ENCODE results near the gene INPP5B. TPM values are rescaled to one million over a fixed set of nuclear protein-coding genes. Genes with fewer than 3 reads are reported as not detected.

INPP5B gene
- total RNA-seq (2014; rRNA removed; shearing (Covaris generic)), result 24.4 and 34.3 TPM in 2 replicates
- polyA plus RNA-seq (2016; fragmentation: Nextera tagmentation; extraction: Ambion mirVana), result 9.8 and 10.0 TPM in 2 replicates

GRCh38 chr1:37946703-37947360, at the start of gene INPP5B:
INPP5B (minus strand) TSS chr1:37947053; CDS start chr1:37946308, 745 bp downstream.
- Histone ChIP-seq H3K27me3 (replicated peaks; ENCODE audit: insufficient read depth) (no peaks in the 10 kb centered on the region), H3K4me3 (peak within 1 kb of the TSS; percentile 91), H3K9me2 (ENCODE audit: insufficient read depth) (no peaks in the 10 kb centered on the region), H2AFZ (peak within 1 kb of the TSS; percentile 91), H3K36me3 (ENCODE audit: low read depth) (0 out of 2 replicates have a peak, but pooled peaks cover 4% of the 10 kb centered on the region), H3K9ac (peak within 1 kb of the TSS; percentile 97), H3K4me1 (ENCODE audit: insufficient read depth) (peaks cover 22% of the 10 kb centered on the region), H3F3A (ENCODE audit: insufficient read depth) (no peaks in the 10 kb centered on the region), H3K4me2 (ENCODE audit: unreplicated experiment) (peak within 1 kb of the TSS; percentile 99), H3K27ac (peak within 1 kb of the TSS; percentile 97), H3K9me3 (ENCODE audit: low read depth) (no peaks in the 10 kb centered on the region), H4K20me1 (ENCODE audit: insufficient read depth) (no peaks in the 10 kb centered on the region), H3K79me2 (ENCODE audit: insufficient read depth) (peaks cover 13% of the 10 kb centered on the region)
- 1 to 3% methylated on average over 11 of the region's 11 CpGs for WGBS, 2 experiments (ENCODE audit: low coverage in 1 of 2, low lambda C conversion rate in 2 of 2, missing lambda C conversion rate in 2 of 2)
- TF ChIP-seq EZH2phosphoT487 (IDR thresholded peaks at IDR 0.05; ENCODE audit: insufficient read depth, low read depth) (no peak), EZH2 (IDR thresholded peaks at IDR 0.05; ENCODE audit: insufficient read depth, poor library complexity, severe bottlenecking) (no peak)
- DNase-seq, result peak; percentile 92
- in situ Hi-C loops (cut with MboI), result no loop called here

- no peak for TF ChIP-seq EZH2 (IDR thresholded peaks at IDR 0.05; ENCODE audit: insufficient read depth, poor library complexity, severe bottlenecking)
- TF ChIP-seq EZH2phosphoT487 (IDR thresholded peaks at IDR 0.05; ENCODE audit: insufficient read depth, low read depth), result no peak
- Histone ChIP-seq H3K9me2 (ENCODE audit: insufficient read depth) (no peaks in the 10 kb centered on the region), H3K36me3 (ENCODE audit: low read depth) (peaks cover 6% of the 10 kb centered on the region), H3K27ac (peak overlapping the region; percentile 70), H3F3A (ENCODE audit: insufficient read depth) (peaks cover 45% of the 10 kb centered on the region), H3K4me1 (ENCODE audit: insufficient read depth) (peaks cover 34% of the 10 kb centered on the region), H3K27me3 (replicated peaks; ENCODE audit: insufficient read depth) (no peaks in the 10 kb centered on the region), H3K9ac (peak overlapping the region; percentile 76), H3K9me3 (ENCODE audit: low read depth) (no peaks in the 10 kb centered on the region), H3K4me2 (ENCODE audit: unreplicated experiment) (peak overlapping the region; percentile 73), H3K79me2 (ENCODE audit: insufficient read depth) (peaks cover 31% of the 10 kb centered on the region), H4K20me1 (ENCODE audit: insufficient read depth) (no peaks in the 10 kb centered on the region), H3K4me3 (peak overlapping the region; percentile 75), H2AFZ (peak overlapping the region; percentile 80)
- peak; percentile 97 for DNase-seq
- WGBS, 2 experiments (ENCODE audit: low coverage in 1 of 2, low lambda C conversion rate in 2 of 2, missing lambda C conversion rate in 2 of 2), result 1% methylated on average over 29 to 33 of the region's 46 CpGs
- in situ Hi-C loops (cut with MboI), result no loop called here
Measured at GRCh38 chr1:37995751-37996345, 49.0 kb upstream of the INPP5B start.

DNA sequence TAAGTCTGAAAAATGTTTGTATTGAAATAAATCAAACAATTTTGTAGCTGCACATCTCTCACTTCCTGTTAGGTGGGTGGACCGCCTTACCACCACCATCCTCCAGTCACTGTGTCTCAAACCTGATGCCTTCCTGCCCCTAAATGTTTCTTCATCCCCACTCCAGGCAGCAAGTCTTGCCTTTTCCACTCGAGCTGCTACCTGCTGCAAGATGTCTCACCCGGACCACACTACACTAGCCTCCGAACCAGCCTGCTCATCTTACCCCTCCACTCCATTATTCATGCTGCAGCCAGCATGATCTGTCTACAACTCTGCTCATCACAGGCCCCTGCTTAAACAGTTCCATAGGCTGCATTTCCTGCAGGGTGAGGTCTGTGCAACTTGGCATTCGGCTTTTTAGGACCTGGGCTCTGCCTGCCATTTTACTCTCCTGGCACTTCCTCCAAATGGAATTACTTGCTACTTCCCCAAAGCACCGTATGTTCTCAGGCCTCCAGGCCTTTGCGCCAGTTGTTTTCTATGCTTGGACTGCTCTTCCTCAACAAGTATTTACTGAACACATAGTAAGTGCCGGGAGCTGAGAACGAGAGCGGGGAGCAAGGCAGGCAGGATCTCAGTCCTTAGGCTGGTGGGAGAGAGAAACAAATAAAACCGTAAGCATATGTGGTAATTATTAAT, 48.2 kb upstream of the INPP5B start:
- H3K36me3 ChIP-seq (ENCODE audit: low read depth), result peaks cover 6% of the 10 kb centered on the region
- H2AFZ ChIP-seq, result peak overlapping the region; percentile 80
- peak overlapping the region; percentile 70 for H3K27ac ChIP-seq
- H3K27me3 ChIP-seq (replicated peaks; ENCODE audit: insufficient read depth), result no peaks in the 10 kb centered on the region
- peak overlapping the region; percentile 73 for H3K4me2 ChIP-seq (ENCODE audit: unreplicated experiment)
- 53 to 57% methylated on average over 11 of the region's 11 CpGs for WGBS, 2 experiments (ENCODE audit: low coverage in 1 of 2, low lambda C conversion rate in 2 of 2, missing lambda C conversion rate in 2 of 2)
- H3K4me1 ChIP-seq (ENCODE audit: insufficient read depth), result peaks cover 26% of the 10 kb centered on the region
- TF ChIP-seq EZH2 (IDR thresholded peaks at IDR 0.05; ENCODE audit: insufficient read depth, poor library complexity, severe bottlenecking) (no peak), EZH2phosphoT487 (IDR thresholded peaks at IDR 0.05; ENCODE audit: insufficient read depth, low read depth) (no peak)
- peak overlapping the region; percentile 76 for H3K9ac ChIP-seq
- in situ Hi-C loops (cut with MboI), result no loop called here
- no peaks in the 10 kb centered on the region for H4K20me1 ChIP-seq (ENCODE audit: insufficient read depth)
- H3K9me2 ChIP-seq (ENCODE audit: insufficient read depth), result no peaks in the 10 kb centered on the region
- H3K79me2 ChIP-seq (ENCODE audit: insufficient read depth), result peaks cover 31% of the 10 kb centered on the region
- DNase-seq, result no peak
- H3F3A ChIP-seq (ENCODE audit: insufficient read depth), result peaks cover 44% of the 10 kb centered on the region
- H3K4me3 ChIP-seq, result peak overlapping the region; percentile 75
- H3K9me3 ChIP-seq (ENCODE audit: low read depth), result no peaks in the 10 kb centered on the region

DNA sequence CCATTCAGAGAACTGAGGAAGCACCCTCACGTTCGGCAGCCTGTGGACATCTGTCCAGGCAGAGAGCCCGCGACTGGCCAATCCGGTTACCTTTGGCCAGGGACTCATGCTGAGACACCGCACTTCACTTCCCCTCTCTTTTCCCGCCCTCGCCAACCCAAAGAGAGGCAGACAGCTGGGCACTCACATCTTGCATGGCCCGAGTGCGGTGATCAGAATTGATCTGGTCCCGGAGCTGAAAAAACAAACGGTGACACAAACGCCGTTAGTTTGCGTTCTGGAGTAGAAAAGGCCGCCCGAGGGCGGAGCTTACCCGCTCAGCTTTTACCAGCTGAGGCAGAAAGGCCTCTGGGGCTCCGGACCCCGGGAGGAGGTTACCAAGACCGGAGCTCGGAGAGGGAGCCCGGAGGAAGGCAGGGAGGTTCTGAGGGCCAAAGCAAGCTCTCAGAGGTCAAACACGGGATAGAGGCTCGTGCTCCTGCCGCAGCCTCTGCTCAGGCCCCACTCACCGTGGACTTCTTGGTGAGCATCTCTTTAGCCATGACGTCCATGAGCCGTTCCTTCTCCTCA, 42.6 kb upstream of the INPP5B start:
- Histone ChIP-seq H3K4me2 (ENCODE audit: unreplicated experiment) (peak overlapping the region; percentile 91), H3K9ac (peak overlapping the region; percentile 93), H3K9me3 (ENCODE audit: low read depth) (no peaks in the 10 kb centered on the region), H3K9me2 (ENCODE audit: insufficient read depth) (no peaks in the 10 kb centered on the region), H3K27ac (peak overlapping the region; percentile 70), H3K27me3 (replicated peaks; ENCODE audit: insufficient read depth) (no peaks in the 10 kb centered on the region), H3K36me3 (ENCODE audit: low read depth) (peaks cover 17% of the 10 kb centered on the region; the same call in 1 of the 2 replicates), H2AFZ (peak overlapping the region; percentile 88), H3F3A (ENCODE audit: insufficient read depth) (peaks cover 40% of the 10 kb centered on the region; the same call in 1 of the 2 replicates), H3K79me2 (ENCODE audit: insufficient read depth) (peaks cover 34% of the 10 kb centered on the region), H3K4me3 (peak overlapping the region; percentile 100), H4K20me1 (ENCODE audit: insufficient read depth) (no peaks in the 10 kb centered on the region), H3K4me1 (ENCODE audit: insufficient read depth) (peaks cover 8% of the 10 kb centered on the region; the same call in 1 of the 2 replicates)
- in situ Hi-C loops (cut with MboI), result no loop called here
- 1% methylated on average over 29 to 30 of the region's 30 CpGs for WGBS, 2 experiments (ENCODE audit: low coverage in 1 of 2, low lambda C conversion rate in 2 of 2, missing lambda C conversion rate in 2 of 2)
- peak; percentile 72 for DNase-seq
- TF ChIP-seq EZH2phosphoT487 (IDR thresholded peaks at IDR 0.05; ENCODE audit: insufficient read depth, low read depth) (no peak), EZH2 (IDR thresholded peaks at IDR 0.05; ENCODE audit: insufficient read depth, poor library complexity, severe bottlenecking) (no peak)

Data from GM23248 (cell line).